Tibial nerve (tissue), 4 donors: ENCODE data around the gene RPS10. TPM values are rescaled to one million over a fixed set of nuclear protein-coding genes. Genes with fewer than 3 reads are reported as not detected.

ENCODE experiments used
- DNase-seq, 2 donors: peaks; one replicate each; pipeline ENCODE4 v3.0.0-alpha.2; 2019; ENCODE audit warnings: low spot score in 2 of 2
- H3K27ac ChIP-seq, 4 donors: fragments of 200-600 bp; sonication (generic) in 3 of 4; one replicate each; pipeline ENCODE4 v1.5.1; 2017 to 2019; ENCODE audit warnings: mild to moderate bottlenecking in 1 of 4
- H3K27me3 ChIP-seq, 2 donors: fragments of 200-600 bp; sonication (generic) in 1 of 2; one replicate each; pipeline versions ENCODE4 v1.5.1 to v1.6.0; 2017 to 2019
- H3K36me3 ChIP-seq, 3 donors: fragments of 200-600 bp; sonication (generic); one replicate each; pipeline ENCODE4 v1.5.1; 2018 to 2019
- H3K4me1 ChIP-seq, 4 donors: fragments of 200-600 bp; sonication (generic) in 3 of 4; one replicate each; pipeline ENCODE4 v1.5.1; 2017 to 2019
- H3K4me3 ChIP-seq, 4 donors: fragments of 200-600 bp; sonication (generic) in 3 of 4; one replicate each; pipeline ENCODE4 v1.5.1; 2017 to 2019; ENCODE audit warnings: mild to moderate bottlenecking in 1 of 4, moderate library complexity in 1 of 4
- H3K9me3 ChIP-seq, 4 donors: fragments of 200-600 bp; sonication (generic) in 3 of 4; one replicate each; pipeline ENCODE4 v1.5.1; 2017 to 2019
- EP300 ChIP-seq, 2 donors: sonication (generic); formaldehyde crosslinking; IDR thresholded peaks; one replicate each; pipeline ENCODE4 v1.6.1; 2017; ENCODE audit warnings: antibody characterized with exemption in 2 of 2, mild to moderate bottlenecking in 1 of 2
- POLR2A ChIP-seq, 2 donors: fragments of 450-650 bp; IDR thresholded peaks; one replicate each; pipeline ENCODE4 v1.6.1; 2017; ENCODE audit warnings: antibody characterized with exemption in 2 of 2, mild to moderate bottlenecking in 2 of 2, moderate library complexity in 2 of 2
- WGBS, 2 donors: methylation state at CpG; one replicate each; pipeline ENCODE4 v1.1.5; 2018; 5-methylcytosine and 5-hydroxymethylcytosine counted together
- total RNA-seq, 4 donors: library from RNA; depleted of rRNA; stranded (reverse); fragments of >200 nt; gene quantifications; one replicate each; pipeline ENCODE4 v1.1.0, GENCODE V29; 2016
- TF ChIP-seq, protein P1 (sequence below), 5 experiments: fragments of 200-600 bp in 3 of 5; fragments of 450-650 bp in 2 of 5; sonication (generic) in 3 of 5; IDR thresholded peaks; one replicate each; pipeline ENCODE4 v1.5.1; 2016 to 2019; ENCODE audit warnings: antibody characterized with exemption in 5 of 5, mild to moderate bottlenecking in 3 of 5, moderate library complexity in 2 of 5

RPS10 gene
- 1,000 to 10,000 TPM; 1,731 to 2,603 (median 2,031) TPM for total RNA-seq

DNA sequence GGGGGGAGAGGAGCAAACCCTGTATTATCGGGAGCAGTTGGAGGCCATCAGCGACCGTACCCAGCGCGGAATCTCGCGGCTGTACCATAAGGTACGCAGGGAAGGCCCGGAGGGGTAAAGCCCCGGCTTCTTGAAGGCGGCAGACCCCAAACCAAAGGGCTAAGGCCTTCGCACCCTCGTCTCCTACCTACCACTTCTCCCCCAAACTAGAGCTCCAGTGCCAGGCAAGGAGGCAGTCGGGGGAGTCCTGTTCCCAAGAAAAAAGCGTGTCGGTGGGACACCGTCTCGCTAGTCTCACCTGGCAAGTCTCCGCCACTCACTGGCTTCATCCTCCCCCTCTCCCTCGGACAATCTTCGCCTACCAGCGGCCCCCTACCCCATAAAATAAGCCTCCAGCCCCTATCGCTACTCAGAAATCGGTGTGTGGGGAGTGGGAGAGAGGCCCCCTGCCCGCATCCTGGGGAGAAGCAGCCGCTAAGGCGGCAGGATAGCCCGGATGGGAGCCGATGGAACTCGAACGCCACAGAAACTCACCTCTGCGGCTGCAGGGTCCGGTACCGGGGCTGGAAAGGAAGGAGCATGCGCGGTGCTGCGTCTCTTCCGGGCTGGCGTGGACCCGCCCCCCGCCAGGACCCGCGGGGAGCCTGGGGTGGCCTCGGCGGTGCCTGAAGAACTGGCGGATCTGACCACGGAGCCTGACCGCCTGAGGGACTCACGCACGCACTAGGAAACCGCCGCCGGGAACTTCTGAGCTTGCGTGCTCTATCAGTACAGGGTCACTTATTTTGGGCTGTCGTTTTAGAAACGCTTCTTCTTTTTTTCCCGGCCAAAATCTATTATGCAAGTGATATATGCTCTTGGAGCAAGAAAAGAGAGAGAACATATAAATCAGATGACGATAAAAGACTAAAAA, at the start of gene RPS10:
Gene RPS10 (minus strand): TSS at position 572 of the 913 bp plus-strand sequence. CDS start 848 bp downstream, outside the sequence.
- Histone ChIP-seq H3K36me3 (peaks cover 4 to 38% (median 18%) of the 10 kb centered on the region in 3 donors), H3K27me3 (no peaks in the 10 kb centered on the region), H3K27ac (peak within 1 kb of the TSS; percentile 65 to 90 (median 86)), H3K4me1 (peaks cover 0 to 40% (median 9%) of the 10 kb centered on the region in 4 donors), H3K9me3 (no peaks in the 10 kb centered on the region), H3K4me3 (peak within 1 kb of the TSS; percentile 57 to 81 (median 70))
- peak; percentile 72 to 76 for TF ChIP-seq POLR2A (IDR thresholded peaks at IDR 0.05)
- TF ChIP-seq, protein P1, sequence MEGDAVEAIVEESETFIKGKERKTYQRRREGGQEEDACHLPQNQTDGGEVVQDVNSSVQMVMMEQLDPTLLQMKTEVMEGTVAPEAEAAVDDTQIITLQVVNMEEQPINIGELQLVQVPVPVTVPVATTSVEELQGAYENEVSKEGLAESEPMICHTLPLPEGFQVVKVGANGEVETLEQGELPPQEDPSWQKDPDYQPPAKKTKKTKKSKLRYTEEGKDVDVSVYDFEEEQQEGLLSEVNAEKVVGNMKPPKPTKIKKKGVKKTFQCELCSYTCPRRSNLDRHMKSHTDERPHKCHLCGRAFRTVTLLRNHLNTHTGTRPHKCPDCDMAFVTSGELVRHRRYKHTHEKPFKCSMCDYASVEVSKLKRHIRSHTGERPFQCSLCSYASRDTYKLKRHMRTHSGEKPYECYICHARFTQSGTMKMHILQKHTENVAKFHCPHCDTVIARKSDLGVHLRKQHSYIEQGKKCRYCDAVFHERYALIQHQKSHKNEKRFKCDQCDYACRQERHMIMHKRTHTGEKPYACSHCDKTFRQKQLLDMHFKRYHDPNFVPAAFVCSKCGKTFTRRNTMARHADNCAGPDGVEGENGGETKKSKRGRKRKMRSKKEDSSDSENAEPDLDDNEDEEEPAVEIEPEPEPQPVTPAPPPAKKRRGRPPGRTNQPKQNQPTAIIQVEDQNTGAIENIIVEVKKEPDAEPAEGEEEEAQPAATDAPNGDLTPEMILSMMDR (IDR thresholded peaks at IDR 0.05), result peak in 1 of 5 experiments; percentile 20
- TF ChIP-seq EP300 (IDR thresholded peaks at IDR 0.05), result peak; percentile 85 to 89
- peak; percentile 82 to 84 for DNase-seq
- WGBS, 2 donors, result 0% methylated on average over 49 to 57 of the region's 58 CpGs

GRCh38 chr6:34475238-34475682, 49.4 kb upstream of the RPS10 start:
- peaks cover 0 to 16% (median 0%) of the 10 kb centered on the region in 4 donors for H3K9me3 ChIP-seq
- no peak for TF ChIP-seq POLR2A (IDR thresholded peaks at IDR 0.05)
- TF ChIP-seq, protein P1 (IDR thresholded peaks at IDR 0.05), result no peak
- no peak for TF ChIP-seq EP300 (IDR thresholded peaks at IDR 0.05)
- WGBS, 2 donors, result 39 to 46% methylated on average over 5 of the region's 5 CpGs
- H3K4me1 ChIP-seq, result no peaks in the 10 kb centered on the region
- H3K4me3 ChIP-seq, result no peak overlapping the region
- H3K27me3 ChIP-seq, result no peaks in the 10 kb centered on the region
- H3K36me3 ChIP-seq, result no peaks in the 10 kb centered on the region
- no peak for DNase-seq
- H3K27ac ChIP-seq, result no peak overlapping the region

GRCh38 chr6:34474754-34475153, 48.9 kb upstream of the RPS10 start:
- no peaks in the 10 kb centered on the region for H3K4me1 ChIP-seq
- H3K4me3 ChIP-seq, result no peak overlapping the region
- no peak for DNase-seq
- H3K36me3 ChIP-seq, result no peaks in the 10 kb centered on the region
- H3K9me3 ChIP-seq, result peaks cover 0 to 16% (median 0%) of the 10 kb centered on the region in 4 donors
- H3K27me3 ChIP-seq, result no peaks in the 10 kb centered on the region
- no peak for TF ChIP-seq EP300 (IDR thresholded peaks at IDR 0.05)
- TF ChIP-seq POLR2A (IDR thresholded peaks at IDR 0.05), result no peak
- TF ChIP-seq, protein P1 (IDR thresholded peaks at IDR 0.05), result no peak
- 90 to 96% methylated on average over 2 of the region's 2 CpGs for WGBS, 2 donors
- H3K27ac ChIP-seq, result no peak overlapping the region

- Histone ChIP-seq H3K36me3 (no peaks in the 10 kb centered on the region), H3K27me3 (no peaks in the 10 kb centered on the region), H3K9me3 (peaks cover 0 to 16% (median 0%) of the 10 kb centered on the region in 4 donors), H3K4me3 (no peak overlapping the region), H3K4me1 (no peaks in the 10 kb centered on the region), H3K27ac (no peak overlapping the region)
- WGBS, 2 donors, result 80 to 86% methylated on average over 1 of the region's 1 CpG
- DNase-seq, result no peak
- TF ChIP-seq EP300 (IDR thresholded peaks at IDR 0.05), result no peak
- TF ChIP-seq POLR2A (IDR thresholded peaks at IDR 0.05), result no peak
- TF ChIP-seq, protein P1 (IDR thresholded peaks at IDR 0.05), result no peak
Measured at GRCh38 chr6:34473967-34474366, 48.1 kb upstream of the RPS10 start.

- Histone ChIP-seq H3K27ac (no peak overlapping the region), H3K36me3 (no peaks in the 10 kb centered on the region), H3K27me3 (no peaks in the 10 kb centered on the region), H3K9me3 (peaks cover 0 to 16% (median 0%) of the 10 kb centered on the region in 4 donors), H3K4me1 (no peaks in the 10 kb centered on the region), H3K4me3 (no peak overlapping the region)
- WGBS, 2 donors, result 84 to 91% methylated on average over 5 of the region's 5 CpGs
- no peak for TF ChIP-seq EP300 (IDR thresholded peaks at IDR 0.05)
- TF ChIP-seq, protein P1 (IDR thresholded peaks at IDR 0.05), result no peak
- no peak for TF ChIP-seq POLR2A (IDR thresholded peaks at IDR 0.05)
- no peak for DNase-seq
Measured at GRCh38 chr6:34472425-34472824, 46.6 kb upstream of the RPS10 start.
